ENCODE measurements around the gene KCNC1.

DNA sequence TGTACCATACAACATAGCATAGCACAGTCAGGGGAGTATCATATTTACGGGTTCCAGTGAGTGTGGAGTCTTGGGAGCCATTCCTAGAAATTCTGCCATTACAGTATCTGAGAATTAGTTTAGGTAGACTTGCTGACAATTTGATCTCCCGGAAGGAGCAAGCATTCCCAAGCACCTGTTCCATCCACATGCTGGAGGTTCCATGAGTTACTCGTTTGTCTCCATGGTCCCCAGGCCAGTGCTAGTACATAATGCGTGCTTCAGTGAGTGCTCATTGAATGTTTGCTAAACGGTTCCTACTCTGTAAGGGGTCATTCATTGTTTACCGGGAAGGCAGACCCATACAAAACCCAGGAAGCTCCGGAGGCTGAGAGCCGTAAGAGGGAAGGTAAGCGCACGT lies 42.6 kb upstream of the KCNC1 start:
- TF ChIP-seq EZH2 (IDR thresholded peaks at IDR 0.05; ENCODE audit: low read depth, unreplicated experiment): no peak
- TF ChIP-seq, protein P1, sequence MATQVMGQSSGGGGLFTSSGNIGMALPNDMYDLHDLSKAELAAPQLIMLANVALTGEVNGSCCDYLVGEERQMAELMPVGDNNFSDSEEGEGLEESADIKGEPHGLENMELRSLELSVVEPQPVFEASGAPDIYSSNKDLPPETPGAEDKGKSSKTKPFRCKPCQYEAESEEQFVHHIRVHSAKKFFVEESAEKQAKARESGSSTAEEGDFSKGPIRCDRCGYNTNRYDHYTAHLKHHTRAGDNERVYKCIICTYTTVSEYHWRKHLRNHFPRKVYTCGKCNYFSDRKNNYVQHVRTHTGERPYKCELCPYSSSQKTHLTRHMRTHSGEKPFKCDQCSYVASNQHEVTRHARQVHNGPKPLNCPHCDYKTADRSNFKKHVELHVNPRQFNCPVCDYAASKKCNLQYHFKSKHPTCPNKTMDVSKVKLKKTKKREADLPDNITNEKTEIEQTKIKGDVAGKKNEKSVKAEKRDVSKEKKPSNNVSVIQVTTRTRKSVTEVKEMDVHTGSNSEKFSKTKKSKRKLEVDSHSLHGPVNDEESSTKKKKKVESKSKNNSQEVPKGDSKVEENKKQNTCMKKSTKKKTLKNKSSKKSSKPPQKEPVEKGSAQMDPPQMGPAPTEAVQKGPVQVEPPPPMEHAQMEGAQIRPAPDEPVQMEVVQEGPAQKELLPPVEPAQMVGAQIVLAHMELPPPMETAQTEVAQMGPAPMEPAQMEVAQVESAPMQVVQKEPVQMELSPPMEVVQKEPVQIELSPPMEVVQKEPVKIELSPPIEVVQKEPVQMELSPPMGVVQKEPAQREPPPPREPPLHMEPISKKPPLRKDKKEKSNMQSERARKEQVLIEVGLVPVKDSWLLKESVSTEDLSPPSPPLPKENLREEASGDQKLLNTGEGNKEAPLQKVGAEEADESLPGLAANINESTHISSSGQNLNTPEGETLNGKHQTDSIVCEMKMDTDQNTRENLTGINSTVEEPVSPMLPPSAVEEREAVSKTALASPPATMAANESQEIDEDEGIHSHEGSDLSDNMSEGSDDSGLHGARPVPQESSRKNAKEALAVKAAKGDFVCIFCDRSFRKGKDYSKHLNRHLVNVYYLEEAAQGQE (IDR thresholded peaks at IDR 0.05; ENCODE audit: unreplicated experiment): no peak

Measured in GM23338 (cell line).